Inflammatory macrophage treated with lipopolysaccharide for 1 hour (primary cell): Measurements from ENCODE around the gene MYO18B.

Experiments
- DNase-seq, 2 donors: peaks; one replicate each; pipeline ENCODE4 v3.0.0-alpha.2; 2020 to 2022

The MYO18B gene

DNA sequence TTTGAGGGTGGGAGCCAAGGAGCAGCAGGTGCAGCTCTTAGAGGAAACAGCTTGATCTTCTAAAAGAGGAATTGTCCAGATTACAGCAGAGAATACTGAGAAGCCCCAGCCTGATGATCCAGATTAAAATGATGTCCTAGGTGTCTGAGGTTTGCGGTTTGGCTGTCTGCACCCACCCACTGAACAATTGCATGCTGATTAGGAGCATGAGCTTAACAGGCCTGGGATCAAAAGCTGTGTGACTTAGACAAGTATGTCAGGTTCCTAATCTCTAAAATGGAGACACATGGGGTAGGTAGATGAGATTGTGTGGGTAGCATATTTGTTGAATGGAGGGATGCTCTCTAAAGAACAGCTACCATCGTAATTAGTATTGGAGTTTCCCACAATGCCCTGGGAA lies 260.5 kb downstream of the MYO18B start:
- DNase-seq = no peak

DNA sequence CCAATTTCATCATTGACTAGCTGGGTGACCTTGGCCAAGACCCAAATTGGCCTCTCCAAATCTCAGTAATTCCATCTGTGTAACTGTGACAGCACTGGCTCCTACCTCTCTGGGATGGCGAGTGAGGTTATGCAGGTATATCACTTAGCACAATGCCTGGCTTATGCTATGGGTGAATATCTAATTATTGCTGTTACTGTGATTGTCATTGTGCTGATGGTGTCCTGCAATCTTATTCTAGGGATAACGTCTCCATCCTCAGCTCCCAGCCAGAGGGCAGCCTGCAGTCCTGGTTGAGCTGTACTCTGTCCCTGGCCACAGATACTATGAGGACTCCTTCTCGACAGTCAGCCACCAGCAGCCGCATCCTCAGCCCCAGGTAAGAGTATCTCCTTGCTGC lies 262.5 kb downstream of the MYO18B start:
- no peak for DNase-seq

DNA sequence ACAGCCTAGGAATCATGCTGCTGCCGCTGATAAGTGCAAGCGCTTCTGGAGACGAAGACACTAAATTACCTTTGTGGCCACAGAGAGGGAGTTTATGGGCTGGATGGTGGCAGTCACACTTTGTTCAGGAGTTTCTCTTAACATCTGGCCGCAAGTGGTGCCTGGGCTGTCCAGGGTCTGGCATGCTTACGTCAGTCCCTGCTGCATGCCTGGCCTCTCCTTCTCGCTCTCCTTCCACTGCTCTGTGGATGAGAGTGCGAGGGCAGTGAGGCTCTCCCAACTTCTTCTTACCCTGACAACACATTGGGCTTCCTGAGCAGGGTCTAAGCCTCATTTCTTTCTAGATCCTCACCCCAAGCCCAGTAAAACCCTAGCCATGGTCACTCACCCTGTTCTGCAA lies 266.6 kb downstream of the MYO18B start:
- DNase-seq = no peak

DNA sequence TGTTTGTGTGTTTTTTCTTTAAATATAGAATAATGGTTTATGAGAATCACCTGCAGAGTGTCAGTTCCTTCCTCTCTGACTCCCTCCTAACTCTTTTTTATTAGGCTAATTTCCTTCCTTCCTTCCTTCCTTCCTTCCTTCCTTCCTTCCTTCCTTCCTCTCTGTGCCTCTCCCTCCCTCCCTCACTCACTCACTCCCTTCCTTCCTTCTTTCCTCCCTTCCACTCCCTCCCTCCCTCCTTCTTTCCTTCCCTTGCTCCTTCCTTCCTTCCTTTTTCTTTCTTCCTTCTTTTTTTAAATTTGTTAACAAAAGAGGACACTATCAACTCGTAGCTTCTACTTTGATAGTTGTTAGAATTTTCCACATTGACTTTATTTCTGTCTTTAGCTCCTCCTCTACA lies 274.9 kb downstream of the MYO18B start:
- no peak for DNase-seq

DNA sequence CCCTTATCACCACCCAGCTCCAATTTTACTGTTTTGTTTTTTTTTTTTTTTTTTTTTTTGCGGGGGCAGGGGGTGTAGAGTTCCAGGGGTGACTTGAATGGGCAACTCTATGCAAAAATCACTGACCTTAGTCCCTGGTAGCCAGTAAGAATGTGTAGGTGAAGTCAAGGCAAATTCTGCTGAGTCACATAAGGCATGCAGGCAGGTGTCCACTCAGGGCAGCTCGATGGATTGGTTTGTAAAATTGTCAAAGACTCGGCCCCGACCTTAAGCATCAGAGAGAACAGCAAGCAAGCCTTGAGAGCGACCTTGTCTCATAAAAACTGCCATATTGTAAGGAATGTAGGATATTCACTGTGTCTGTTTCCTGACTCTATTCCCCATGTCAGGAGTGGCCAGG lies 275.9 kb downstream of the MYO18B start:
- no peak for DNase-seq

DNA sequence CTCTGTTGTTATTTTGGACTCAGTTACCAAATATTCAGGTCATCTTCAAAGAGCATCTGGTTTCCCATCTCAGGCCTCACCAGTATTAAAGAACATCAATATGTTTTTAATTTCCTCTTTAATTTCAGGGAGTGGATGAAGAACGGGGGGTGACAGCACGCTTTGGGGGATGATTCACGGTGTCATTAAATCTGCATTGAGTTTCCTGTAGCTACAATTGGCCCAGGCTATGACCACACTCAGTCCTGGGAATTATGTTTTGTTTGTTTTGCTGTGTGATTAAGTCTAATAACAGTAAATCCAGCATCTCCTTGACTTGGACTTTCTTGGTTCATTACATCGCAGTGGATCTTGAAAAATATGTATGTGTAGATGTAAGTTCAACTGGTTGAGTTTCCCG lies 277.6 kb downstream of the MYO18B start:
- DNase-seq = no peak

DNA sequence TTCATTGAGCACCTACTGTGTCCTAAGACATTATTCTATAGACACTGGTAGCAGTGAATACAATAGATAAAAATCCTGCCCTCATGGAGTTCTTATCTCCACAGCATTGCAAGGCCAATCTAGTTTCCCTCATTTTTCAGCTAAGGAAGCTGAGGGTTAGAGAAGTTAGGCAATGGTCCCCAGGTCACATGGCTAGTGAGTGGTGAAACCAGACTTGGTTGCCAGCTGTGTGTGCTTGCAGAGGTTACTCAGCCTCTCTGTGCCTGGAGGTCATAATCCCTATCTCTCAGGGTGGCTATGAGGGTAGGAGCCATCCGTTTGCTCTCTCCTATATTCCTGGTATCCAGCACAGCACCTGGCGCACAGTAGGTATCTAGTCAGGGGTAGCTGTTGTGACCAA lies 279.5 kb downstream of the MYO18B start:
- no peak for DNase-seq

DNA sequence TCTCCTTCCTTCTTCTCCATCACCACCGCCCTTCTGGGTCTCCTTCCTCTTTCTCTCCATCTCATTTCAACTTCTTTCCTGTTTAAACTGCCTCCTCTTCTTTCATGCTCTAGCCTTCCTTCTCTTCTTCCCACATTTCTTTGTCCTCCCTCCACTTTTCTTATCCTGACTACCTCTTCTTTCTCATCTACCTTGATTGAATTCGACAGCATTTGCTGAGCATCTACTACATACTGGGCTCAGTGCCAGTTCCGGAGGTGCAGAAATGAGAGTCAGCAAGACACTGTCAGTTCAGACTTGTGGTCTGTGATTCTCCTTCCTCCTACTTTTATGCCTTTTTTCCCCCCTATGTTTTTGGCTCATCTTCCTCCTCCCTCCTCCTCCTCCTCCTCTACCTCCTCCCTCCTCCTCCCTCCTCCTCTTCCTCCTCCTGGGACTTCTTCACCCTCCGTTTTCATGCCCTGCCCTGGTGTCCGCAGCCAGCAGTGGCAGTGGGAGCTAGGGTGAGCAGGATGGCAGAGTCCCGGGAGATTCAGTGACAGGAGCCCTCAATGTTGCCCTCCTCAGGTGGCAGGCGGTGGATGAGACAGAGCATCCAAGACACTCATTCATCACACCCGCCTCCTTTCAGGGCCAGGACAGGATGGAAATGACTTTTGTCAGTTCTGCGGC lies 281.3 kb downstream of the MYO18B start:
- no peak for DNase-seq

DNA sequence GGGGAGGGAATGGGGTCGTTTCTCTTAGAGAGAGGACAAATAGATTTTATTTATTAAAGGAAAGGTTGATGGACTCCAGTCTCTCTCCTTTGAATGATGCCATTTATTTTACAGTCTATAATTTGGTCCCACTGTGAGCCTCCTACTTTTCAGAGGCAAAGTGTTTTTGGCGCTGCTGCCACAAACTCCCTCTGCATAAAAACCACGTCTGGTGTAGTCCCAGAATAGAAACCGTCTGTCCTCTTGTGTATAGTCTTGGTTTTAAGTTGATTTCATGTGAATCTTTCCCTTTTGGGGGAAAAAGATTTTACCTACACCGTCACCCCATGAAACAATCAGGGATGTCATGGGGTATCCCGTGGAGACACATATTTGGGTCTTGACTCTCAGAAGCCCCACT lies 283.6 kb downstream of the MYO18B start:
- no peak for DNase-seq

DNA sequence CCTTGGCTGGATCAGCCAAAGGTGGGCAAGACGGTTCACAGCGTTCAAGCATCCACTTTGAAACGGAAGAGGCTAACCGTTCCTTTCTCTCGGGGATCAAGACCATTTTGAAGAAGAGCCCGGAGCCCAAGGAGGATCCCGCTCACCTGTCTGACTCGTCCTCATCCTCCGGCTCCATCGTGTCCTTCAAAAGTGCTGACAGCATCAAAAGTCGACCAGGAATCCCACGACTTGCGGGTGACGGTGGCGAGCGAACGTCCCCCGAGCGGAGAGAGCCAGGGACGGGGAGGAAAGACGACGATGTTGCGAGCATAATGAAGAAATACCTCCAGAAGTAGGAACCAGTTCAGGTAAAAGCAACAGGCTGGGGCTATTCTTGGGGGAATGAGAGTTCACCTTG lies 285.4 kb downstream of the MYO18B start:
- DNase-seq = no peak

DNA sequence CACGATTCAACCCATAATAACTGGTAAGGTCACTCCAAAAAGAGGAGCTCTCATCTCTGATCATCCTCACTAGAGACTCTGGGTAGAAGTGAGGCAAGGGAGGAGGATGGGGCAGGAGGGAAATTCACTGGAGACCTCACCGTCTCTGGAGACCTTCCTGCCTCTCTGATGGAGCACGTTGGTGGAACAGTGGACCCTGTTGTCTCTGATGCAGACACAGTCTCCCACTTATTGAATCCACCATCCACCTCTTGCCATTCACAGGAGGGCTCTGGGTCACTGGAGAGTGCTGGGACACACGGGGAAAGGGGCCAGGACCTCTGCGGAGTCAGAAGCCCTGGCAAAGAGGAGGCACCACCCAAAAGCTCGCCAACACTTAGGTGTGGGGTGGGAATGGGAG lies 289.7 kb downstream of the MYO18B start:
- DNase-seq = no peak

DNA sequence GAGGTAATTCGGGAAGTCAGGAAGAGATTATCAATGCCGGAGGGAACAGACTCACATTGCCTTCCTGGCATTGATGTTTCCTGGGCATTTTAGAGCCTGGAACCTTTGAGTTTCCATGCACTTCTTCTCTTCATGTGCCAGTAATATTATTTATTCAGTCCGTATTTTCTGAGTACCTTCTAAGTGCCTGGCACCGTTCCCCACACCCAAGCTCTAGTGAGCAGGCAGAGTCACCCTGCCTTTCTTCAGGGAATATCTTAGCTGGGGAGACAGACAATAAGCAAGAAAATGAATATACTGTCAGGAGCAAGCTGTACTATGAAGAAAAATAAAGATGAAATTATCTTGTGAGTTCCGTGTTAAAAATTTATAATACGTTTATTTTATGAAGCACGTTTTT lies 291.1 kb downstream of the MYO18B start:
- DNase-seq = no peak

DNA sequence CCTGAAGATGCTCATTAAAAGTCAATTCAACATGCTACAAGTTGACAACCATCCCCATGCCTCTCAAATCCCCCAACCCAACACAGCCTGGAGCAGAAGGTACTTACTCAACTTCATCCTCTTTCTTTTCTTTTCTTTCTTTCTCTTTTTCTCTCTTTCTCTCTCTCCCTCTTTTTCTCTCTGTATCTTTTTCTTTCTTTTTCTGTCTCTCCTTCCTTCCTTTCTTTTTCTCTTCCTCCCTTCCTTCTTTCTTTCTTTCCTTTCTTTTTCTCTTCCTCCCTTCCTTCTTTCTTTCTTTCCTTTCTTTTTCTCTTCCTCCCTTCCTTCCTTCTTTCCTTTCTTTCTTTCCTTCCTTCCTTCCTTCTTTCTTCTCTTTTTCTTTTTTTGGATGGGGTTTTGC lies 291.6 kb downstream of the MYO18B start:
- DNase-seq = no peak

DNA sequence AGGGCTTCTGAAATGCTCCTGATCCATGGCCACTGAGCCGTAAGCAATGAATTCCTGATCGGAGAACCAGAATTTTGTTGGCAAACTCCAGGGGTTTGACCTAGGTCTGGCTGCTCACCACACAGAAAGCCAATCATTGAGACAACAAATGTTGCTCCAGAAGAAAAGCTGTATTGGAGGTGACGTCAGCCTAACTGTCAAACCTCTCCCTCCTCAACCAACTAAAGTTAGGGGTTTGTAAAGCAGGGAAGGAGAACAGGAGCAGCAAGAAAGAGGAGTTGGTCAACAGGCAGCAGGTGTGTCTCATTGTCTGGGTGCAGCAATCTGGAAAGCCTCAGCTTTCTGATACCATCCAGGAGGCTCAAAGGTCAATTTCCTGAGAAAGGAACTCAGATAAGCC lies 293.5 kb downstream of the MYO18B start:
- no peak for DNase-seq

DNA sequence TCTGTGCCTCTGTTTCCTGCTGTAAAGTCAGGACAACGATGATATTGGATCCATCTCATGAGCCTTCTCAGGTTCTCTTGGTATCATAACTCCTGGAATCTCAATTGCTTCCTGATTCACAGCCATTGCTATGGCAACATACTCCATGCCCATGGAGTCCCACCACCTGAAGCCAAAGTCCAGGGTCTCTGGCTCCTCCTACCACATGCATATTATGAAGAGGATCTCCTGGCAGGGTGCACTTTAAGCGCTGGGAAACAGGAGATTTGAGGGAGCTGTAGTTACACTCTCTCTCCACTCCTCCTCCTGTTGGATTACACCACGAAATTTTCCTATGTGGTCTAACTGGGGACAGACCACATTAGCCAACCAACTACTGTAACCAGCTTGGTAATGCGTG lies 296.4 kb downstream of the MYO18B start:
- no peak for DNase-seq

DNA sequence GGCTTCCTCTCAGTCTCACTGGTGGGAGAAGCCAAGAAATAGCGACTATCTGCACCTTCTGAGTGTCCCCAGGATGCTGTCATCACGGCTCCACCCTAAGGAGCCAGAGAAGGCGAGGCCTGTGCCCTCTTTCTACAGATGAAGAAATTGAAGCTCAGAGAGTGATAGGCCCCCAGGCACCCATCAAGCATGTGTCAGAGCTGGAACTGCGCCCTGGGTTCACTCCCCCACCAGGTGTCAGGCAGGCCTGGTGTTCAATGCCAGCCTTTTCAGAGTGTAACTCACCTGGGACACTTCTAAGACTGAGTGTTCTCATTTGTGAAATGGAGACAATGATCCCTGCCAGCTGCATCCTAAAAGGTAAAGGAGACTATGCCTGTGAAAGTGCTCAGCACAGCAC lies 299.9 kb downstream of the MYO18B start:
- no peak for DNase-seq

DNA sequence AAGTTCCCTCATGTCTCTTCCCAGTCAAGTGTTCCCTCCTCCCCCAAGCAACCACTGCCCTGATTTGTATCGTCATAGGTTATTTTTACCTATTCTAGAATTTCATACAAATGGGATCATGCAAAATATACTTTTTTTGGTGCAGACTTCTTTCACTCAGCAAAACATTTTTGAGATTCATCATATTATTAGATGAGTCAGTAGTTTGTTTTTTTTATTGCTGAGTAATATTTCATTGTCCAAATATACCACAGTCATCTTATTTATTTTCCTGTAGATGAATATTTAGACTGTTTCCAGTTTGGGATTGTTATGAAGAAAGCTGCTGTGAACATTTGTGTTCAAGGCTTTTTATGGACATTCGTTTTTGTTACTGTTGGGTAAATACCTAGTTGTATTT lies 301.0 kb downstream of the MYO18B start:
- DNase-seq = no peak

DNA sequence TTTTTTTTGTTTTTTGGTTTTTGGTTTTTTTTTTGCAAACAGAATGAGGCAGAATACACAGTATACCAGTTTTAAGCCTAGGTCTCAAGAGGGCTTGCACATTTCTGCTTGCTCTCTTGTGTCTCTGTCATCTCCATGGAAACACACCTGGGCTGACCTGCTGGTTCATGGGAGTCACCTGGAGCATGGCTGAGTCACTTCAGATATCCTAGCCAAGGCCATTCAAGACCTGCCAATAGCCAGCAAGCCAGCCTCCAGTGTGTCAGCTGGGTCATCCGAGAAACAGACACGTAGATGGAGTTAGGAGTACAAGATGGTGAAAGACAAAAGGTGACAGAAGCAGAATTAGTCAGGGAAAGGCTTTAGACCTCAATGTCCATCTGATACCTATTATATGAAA lies 303.1 kb downstream of the MYO18B start:
- no peak for DNase-seq

DNA sequence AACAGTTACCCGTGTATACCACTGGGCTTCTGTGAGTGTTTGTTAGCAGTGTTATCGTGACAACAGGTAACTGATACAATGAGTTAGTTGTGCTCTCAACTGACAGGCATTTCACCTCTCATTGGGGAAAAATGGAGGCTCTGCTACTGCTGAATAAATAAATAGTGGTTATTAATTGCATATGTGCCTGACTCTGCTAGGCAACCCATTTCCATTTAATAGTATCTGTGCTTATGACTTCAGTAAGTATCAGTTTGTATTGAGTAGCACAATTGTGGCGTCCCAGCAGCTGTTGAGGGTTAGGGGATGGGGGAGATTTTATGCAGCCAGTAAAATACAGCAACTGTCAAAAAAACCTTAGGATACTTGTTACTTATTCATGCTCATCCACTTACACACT lies 303.9 kb downstream of the MYO18B start:
- DNase-seq = no peak

DNA sequence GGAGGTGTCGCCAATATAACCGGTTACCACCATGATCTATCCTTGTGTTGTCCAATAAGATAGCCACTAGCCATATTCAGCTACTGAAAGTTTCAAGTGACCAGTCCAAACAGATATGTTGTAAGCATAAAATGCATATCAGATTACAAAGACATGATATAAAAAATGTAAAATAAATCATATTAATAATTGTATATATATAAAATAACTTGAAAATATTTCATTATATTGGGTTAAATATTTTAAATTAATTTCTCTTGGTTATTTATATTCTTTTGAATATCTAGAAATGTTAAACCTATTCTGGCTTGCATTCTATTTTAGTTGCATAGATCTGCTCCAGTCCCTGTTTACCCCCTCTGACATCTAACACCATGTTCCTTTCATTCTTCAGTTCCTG lies 305.5 kb downstream of the MYO18B start:
- DNase-seq = no peak

DNA sequence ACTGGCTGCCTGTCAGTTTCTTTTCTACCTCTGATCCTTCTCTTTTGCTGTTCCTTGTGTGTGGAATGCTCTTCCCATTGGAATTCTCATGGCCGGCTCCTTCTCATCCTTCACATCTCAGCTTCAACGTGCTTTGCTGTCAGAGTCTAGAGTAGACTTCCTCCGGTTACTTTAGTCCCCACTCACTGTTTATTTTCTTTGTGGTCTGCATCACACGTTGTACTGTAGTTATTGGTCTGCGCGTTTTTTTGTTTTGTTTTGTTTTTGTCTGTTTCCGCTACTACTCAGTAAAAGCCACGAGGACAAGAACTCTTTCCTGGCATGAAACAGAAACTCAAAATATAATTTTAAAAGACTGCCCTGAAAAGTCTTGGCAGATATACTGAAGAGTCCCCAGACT lies 305.9 kb downstream of the MYO18B start:
- no peak for DNase-seq

DNA sequence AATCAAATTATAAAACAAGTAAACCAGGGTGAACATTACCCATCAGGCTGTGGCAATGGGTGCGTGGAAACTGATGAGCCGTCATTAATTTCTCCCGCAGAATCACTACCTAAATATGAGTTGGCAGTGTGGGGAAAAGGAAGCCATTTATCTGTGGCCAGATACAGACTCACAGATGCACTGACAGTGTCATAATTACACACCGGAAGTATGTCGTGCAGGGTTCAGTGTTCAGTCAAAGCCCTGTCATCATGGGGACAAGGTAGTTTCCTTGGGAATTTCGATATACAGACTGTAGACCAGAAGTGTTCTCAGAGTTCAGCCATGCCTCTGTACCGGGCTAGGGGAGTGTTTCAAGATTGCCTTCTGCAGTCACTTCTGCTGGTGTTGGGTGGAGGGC lies 308.1 kb downstream of the MYO18B start:
- no peak for DNase-seq

DNA sequence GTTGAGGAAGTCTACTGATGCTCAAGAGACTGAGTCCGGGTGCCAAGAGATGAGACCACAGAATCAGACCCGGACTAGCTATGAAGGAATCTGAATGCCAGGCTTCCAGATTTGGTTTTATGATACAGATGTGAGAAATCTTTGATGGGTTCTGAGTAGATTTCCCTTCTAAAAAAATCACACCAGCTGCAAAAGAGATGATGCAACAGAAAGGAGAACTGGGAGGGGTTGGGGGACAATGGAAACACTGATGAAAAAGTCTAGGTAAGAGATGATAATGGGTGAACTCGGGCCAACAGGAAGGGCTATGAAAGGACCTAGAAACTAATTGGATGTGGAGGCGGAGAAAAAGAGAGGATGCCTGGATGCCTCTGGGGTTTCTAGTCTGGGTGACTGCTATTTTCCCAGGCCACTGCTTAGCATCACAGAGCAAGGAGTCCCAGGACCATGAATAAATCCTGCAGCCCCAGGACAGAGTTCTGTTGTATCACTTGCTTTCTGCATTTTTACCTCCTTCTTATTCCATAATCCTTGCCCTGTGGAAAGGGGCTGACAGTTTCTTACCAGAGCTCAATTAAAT lies 311.8 kb downstream of the MYO18B start:
- DNase-seq = no peak

DNA sequence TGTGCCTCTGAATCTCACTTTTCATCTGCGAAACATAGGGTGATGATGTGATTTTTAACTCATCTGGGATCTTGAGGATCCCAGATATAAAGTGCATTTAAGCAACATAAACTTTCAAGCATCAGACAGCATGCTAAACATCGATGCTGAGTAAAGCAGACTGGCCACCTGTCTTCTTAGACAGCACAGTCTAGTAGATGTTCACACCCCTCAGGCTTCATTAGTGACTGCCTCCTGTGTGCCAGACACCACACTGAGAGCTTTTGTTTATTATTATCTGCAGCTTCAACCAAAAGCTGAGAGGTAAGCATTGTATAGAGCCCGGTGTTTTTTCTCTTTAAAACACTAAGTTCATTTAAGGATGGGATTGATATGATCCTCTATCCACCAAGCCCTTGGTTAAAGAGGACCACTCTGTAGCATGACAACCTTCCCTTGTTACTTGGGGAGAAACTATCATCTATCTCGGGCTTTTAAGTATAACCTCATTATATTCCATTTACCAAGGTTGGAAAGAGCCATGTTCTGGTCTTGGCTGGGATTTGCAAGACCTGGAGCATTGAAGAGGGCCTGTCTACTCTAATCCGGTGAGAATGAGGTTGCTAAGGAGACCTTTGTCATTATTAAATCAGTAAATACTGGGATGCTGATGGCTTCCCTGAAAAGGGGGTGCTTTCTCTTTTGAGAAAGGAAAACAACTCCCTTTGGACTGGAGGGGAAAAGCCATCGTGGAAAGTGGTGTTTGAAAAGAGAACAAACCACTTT lies 313.0 kb downstream of the MYO18B start:
- DNase-seq = no peak

DNA sequence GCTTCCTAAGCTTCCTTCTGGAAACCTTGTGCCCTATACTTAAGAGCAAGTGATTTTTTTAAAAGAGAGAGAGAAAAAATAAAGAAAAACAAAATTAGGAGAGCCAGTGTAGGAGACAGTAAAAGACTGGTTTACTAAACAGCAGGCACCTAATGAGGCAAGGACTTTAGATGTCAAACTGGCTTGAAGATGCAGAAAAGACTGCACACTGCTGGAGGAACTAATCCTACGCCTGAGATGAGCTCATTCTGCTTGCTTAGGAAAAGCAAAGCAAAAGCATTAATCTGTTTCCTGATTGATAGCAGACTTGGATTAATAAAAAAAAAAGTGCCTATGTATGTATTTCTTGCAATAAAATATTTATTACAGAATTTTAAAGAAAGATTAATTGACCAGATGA lies 313.7 kb downstream of the MYO18B start:
- no peak for DNase-seq
